H1 (cell line): Measurements from ENCODE around the gene INAFM2. TPM values are rescaled to one million over a fixed set of nuclear protein-coding genes. Genes with fewer than 3 reads are reported as not detected.

ENCODE experiments used
- CEBPB ChIP-seq: IDR thresholded peaks from 2 replicates; pipeline ENCODE4 v1.6.1; 2012; ENCODE audit warnings: low read depth, low read length
- CHD2 ChIP-seq: IDR thresholded peaks from 2 replicates; pipeline ENCODE4 v1.6.1; 2012; ENCODE audit warnings: low read length, improper control_type of control experiment
- EZH2 ChIP-seq: fragments of 200-600 bp; sonication (generic); IDR thresholded peaks from 2 replicates; pipeline ENCODE4 v1.7.1; 2012; ENCODE audit warnings: low read depth, mild to moderate bottlenecking, moderate library complexity, low read length, inconsistent platforms; ENCODE audit not compliant: severe bottlenecking
- JUND ChIP-seq: IDR thresholded peaks from 2 replicates; pipeline ENCODE4 v1.6.1; 2011; ENCODE audit warnings: mild to moderate bottlenecking, improper control_type of control experiment, low read length
- PHF8 ChIP-seq: fragments of 200-600 bp; sonication (generic); conservative IDR thresholded peaks from 2 replicates; pipeline ENCODE4 v1.7.1; 2012; ENCODE audit warnings: low read depth, mild to moderate bottlenecking, inconsistent platforms, low read length, moderate library complexity
- RBBP5 ChIP-seq: IDR thresholded peaks from 2 replicates; pipeline ENCODE4 v1.7.1; 2012; ENCODE audit warnings: low read depth, mild to moderate bottlenecking, inconsistent platforms, low read length, moderate library complexity, borderline replicate concordance
- RNF2 ChIP-seq: fragments of 200-900, 300-1000 bp; sonication (generic); IDR thresholded peaks from 2 replicates; pipeline ENCODE4 v1.7.1; 2016; ENCODE audit warnings: borderline replicate concordance, low read depth, mild to moderate bottlenecking, antibody characterized with exemption, low read length; ENCODE audit not compliant: poor library complexity, severe bottlenecking; ENCODE audit errors: missing control alignments
- SIN3A ChIP-seq, 2 experiments: IDR thresholded peaks in 1 of 2; conservative IDR thresholded peaks in 1 of 2; 2 replicates each; pipeline ENCODE4 v1.6.1; 2011 to 2012; ENCODE audit warnings: low read length in 2 of 2, improper control_type of control experiment in 1 of 2, low read depth in 1 of 2, mild to moderate bottlenecking in 1 of 2
- SIRT6 ChIP-seq: IDR thresholded peaks from one replicate; pipeline ENCODE4 v1.7.1; 2012; ENCODE audit warnings: low read length, inconsistent platforms
- TAF1 ChIP-seq: IDR thresholded peaks from 2 replicates; pipeline ENCODE4 v1.6.1; 2011; ENCODE audit warnings: mild to moderate bottlenecking, low read depth, low read length
- TEAD4 ChIP-seq: IDR thresholded peaks from 2 replicates; pipeline ENCODE4 v1.6.1; 2012; ENCODE audit warnings: low read depth, low read length, inconsistent platforms, mixed read lengths
- polyA plus RNA-seq, 7 experiments: library from polyadenylated mRNA; depleted of rRNA in 3 of 7; stranded (reverse) in 5 of 7; unstranded in 2 of 7; fragments of >200 nt in 5 of 7; fragments of 200-250 nt in 2 of 7; gene quantifications; 1 replicate in 5 of 7; 2 replicates in 1 of 7; 4 replicates in 1 of 7; pipeline versions ENCODE4 v1.2.1 to v1.2.3, GENCODE V29; 2011 to 2013; ENCODE audit warnings: missing spikeins in 2 of 7, mixed read lengths in 2 of 7
- total RNA-seq: library from RNA; stranded (reverse); fragmentation: NEBNext Ultra II Directional; extraction: Animal tissue kit (Norgen Biotek cat#: 25700); gene quantifications from 2 replicates; pipeline ENCODE4 v1.2.1, GENCODE V29; 2021
- TF ChIP-seq, protein P1 (sequence below), 3 experiments: IDR thresholded peaks; 1 replicate in 2 of 3; 2 replicates in 1 of 3; pipeline versions ENCODE4 v1.5.1 to v1.6.1; 2011; ENCODE audit warnings: low read length in 3 of 3, mild to moderate bottlenecking in 3 of 3, inconsistent platforms in 2 of 3, low read depth in 1 of 3, moderate library complexity in 1 of 3; ENCODE audit not compliant: insufficient read depth in 1 of 3; ENCODE audit errors: control extremely low read depth in 1 of 3
- TF ChIP-seq, protein P2 (sequence below): IDR thresholded peaks from 2 replicates; pipeline ENCODE4 v1.6.1; 2012; ENCODE audit warnings: inconsistent platforms

Gene INAFM2
- total and polyA plus RNA-seq, 2 of the 8 experiments (the other 6 are each of a cell fraction or from before 2014, with no cell fraction given), result 15.3 to 35.1 TPM

- TF ChIP-seq, protein P1, sequence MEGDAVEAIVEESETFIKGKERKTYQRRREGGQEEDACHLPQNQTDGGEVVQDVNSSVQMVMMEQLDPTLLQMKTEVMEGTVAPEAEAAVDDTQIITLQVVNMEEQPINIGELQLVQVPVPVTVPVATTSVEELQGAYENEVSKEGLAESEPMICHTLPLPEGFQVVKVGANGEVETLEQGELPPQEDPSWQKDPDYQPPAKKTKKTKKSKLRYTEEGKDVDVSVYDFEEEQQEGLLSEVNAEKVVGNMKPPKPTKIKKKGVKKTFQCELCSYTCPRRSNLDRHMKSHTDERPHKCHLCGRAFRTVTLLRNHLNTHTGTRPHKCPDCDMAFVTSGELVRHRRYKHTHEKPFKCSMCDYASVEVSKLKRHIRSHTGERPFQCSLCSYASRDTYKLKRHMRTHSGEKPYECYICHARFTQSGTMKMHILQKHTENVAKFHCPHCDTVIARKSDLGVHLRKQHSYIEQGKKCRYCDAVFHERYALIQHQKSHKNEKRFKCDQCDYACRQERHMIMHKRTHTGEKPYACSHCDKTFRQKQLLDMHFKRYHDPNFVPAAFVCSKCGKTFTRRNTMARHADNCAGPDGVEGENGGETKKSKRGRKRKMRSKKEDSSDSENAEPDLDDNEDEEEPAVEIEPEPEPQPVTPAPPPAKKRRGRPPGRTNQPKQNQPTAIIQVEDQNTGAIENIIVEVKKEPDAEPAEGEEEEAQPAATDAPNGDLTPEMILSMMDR (IDR thresholded peaks at IDR 0.05; ENCODE audit: control extremely low read depth in 1 of 3, insufficient read depth in 1 of 3, low read depth in 1 of 3, low read length in 3 of 3), result peak in 1 of 3 experiments; percentile 0; a peak in 1 of 4 replicates
- TF ChIP-seq RBBP5 (no peak), JUND (no peak), RNF2 (peak; percentile 41), EZH2 (peak; percentile 66), CHD2 (no peak), CEBPB (no peak), TEAD4 (no peak), PHF8 (no peak), SIRT6 (no peak), TAF1 (no peak), SIN3A (conservative IDR thresholded peaks at IDR 0.05 in 1 of 2, IDR thresholded peaks at IDR 0.05 in 1 of 2; ENCODE audit: low read depth in 1 of 2, low read length in 2 of 2) (no peak)
- TF ChIP-seq, protein P2, sequence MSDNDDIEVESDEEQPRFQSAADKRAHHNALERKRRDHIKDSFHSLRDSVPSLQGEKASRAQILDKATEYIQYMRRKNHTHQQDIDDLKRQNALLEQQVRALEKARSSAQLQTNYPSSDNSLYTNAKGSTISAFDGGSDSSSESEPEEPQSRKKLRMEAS, result peak; percentile 49
Measured at GRCh38 chr15:40281057-40281800, 42.3 kb upstream of the INAFM2 start (continued).
